ENCODE measurements around the gene PTH1R.

Gene PTH1R

DNA sequence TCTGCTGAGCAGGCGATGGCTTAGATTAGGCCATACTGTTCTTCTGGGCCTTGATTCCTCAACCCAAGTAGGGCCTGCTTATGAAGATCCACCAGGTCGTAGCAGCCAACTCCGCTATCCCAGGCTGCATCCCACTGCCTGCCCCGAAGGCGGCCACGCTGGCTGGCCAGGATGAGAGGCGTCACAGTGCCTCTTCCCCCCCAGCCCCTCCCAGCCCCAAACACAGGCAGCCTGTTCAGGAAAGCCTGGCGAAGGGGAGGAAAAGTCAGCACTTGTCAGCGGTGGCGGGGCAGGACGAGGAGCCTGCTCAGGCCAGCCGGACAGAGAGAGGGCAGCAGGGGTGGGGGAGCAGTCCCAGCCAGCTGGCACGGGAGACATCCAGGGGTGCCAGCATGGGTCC lies 11.2 kb downstream of the PTH1R start:
- Histone ChIP-seq H3K27me3 (ENCODE audit: control insufficient read depth in 1 of 2, insufficient read depth in 2 of 2, low read length in 2 of 2) (peaks cover 0 to 8% of the 10 kb centered on the region in 2 donors), H3K36me3 (ENCODE audit: insufficient read depth, low read length) (no peaks in the 10 kb centered on the region), H3K4me3 (ENCODE audit: low read depth in 1 of 2, low read length in 2 of 2) (no peak overlapping the region), H3K9me3 (ENCODE audit: low read length) (no peaks in the 10 kb centered on the region), H3K4me1 (ENCODE audit: insufficient read depth, low read length) (peaks cover 19% of the 10 kb centered on the region), H3K9ac (ENCODE audit: low read length) (no peak overlapping the region), H3K27ac (ENCODE audit: low read depth, low read length) (no peak overlapping the region)

DNA sequence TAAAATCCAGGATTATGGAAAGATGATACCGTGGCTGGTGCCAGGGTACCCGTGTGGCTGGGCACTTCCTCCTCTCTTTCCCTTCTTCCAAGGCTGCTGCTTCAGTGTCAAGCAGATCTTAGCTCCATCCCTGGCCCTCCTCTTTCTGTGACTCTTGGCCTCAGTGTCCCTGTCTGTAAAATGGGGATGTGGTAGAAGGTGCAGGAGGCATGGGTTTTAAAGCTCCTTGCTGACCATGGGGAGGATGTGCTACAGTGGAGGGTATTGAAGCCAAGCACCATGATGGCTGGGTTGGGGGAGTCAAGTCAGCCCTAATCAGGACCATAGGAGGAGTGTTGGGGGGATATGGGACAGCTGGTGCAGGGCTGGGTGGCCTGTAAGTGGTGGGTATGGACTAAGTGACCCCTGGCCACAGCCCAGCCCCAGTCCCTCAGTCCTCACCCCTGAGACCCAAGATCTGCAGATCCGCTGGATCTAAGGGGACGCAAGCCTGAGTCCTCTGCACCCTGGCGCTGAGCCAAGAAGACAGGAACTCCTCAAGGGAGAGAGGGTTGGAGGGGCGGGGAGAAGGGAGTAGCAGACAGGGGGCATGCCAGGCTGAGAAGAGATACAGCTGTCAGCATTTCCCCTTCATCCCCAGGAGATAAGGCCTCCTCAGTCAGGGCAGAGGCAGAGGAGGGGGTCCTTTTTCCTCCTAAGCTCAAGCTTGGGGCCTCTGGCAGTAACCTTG lies 12.0 kb downstream of the PTH1R start:
- Histone ChIP-seq H3K36me3 (ENCODE audit: insufficient read depth, low read length) (no peaks in the 10 kb centered on the region), H3K4me1 (ENCODE audit: insufficient read depth, low read length) (peaks cover 19% of the 10 kb centered on the region), H3K27me3 (ENCODE audit: control insufficient read depth in 1 of 2, insufficient read depth in 2 of 2, low read length in 2 of 2) (peaks cover 0 to under 1% of the 10 kb centered on the region in 2 donors), H3K27ac (ENCODE audit: low read depth, low read length) (no peak overlapping the region), H3K9ac (ENCODE audit: low read length) (no peak overlapping the region), H3K4me3 (ENCODE audit: low read depth in 1 of 2, low read length in 2 of 2) (no peak overlapping the region), H3K9me3 (ENCODE audit: low read length) (no peaks in the 10 kb centered on the region)

DNA sequence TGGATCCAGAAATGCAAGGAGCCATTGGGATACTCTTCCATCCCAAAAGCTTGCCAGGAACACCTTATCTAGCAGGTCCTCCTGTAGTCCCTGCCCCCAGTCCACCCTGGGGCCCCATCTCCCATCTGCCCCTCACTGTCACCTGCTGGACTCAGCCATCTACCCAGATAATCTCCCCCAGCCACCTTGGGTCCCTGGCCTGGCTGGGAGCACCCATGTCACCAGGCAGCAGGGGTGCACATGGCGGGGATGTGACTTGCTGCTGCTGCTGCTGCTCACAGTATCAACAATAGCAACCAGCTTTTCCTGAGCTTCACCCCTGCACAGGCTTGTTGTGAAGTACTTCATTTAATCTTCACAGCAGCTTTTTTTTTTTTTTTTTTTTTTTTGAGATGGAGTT lies 12.6 kb downstream of the PTH1R start:
- H3K27ac ChIP-seq (ENCODE audit: low read depth, low read length), result no peak overlapping the region

GRCh38 chr3:46891132-46891531 lies 13.6 kb downstream of the PTH1R start:
- Histone ChIP-seq H3K27me3 (ENCODE audit: control insufficient read depth in 1 of 2, insufficient read depth in 2 of 2, low read length in 2 of 2) (no peaks in the 10 kb centered on the region), H3K9me3 (ENCODE audit: low read length) (no peaks in the 10 kb centered on the region), H3K4me3 (ENCODE audit: low read depth in 1 of 2, low read length in 2 of 2) (no peak overlapping the region), H3K9ac (ENCODE audit: low read length) (no peak overlapping the region), H3K36me3 (ENCODE audit: insufficient read depth, low read length) (no peaks in the 10 kb centered on the region), H3K4me1 (ENCODE audit: insufficient read depth, low read length) (peaks cover 19% of the 10 kb centered on the region), H3K27ac (ENCODE audit: low read depth, low read length) (no peak overlapping the region)

More for the DNA sequence above, 12.6 kb downstream of the PTH1R start:
- no peaks in the 10 kb centered on the region for H3K27me3 ChIP-seq (ENCODE audit: control insufficient read depth in 1 of 2, insufficient read depth in 2 of 2, low read length in 2 of 2)
- H3K4me3 ChIP-seq (ENCODE audit: low read depth in 1 of 2, low read length in 2 of 2), result no peak overlapping the region
- H3K9me3 ChIP-seq (ENCODE audit: low read length), result no peaks in the 10 kb centered on the region
- no peak overlapping the region for H3K9ac ChIP-seq (ENCODE audit: low read length)
- H3K4me1 ChIP-seq (ENCODE audit: insufficient read depth, low read length), result peaks cover 19% of the 10 kb centered on the region
- no peaks in the 10 kb centered on the region for H3K36me3 ChIP-seq (ENCODE audit: insufficient read depth, low read length)

DNA sequence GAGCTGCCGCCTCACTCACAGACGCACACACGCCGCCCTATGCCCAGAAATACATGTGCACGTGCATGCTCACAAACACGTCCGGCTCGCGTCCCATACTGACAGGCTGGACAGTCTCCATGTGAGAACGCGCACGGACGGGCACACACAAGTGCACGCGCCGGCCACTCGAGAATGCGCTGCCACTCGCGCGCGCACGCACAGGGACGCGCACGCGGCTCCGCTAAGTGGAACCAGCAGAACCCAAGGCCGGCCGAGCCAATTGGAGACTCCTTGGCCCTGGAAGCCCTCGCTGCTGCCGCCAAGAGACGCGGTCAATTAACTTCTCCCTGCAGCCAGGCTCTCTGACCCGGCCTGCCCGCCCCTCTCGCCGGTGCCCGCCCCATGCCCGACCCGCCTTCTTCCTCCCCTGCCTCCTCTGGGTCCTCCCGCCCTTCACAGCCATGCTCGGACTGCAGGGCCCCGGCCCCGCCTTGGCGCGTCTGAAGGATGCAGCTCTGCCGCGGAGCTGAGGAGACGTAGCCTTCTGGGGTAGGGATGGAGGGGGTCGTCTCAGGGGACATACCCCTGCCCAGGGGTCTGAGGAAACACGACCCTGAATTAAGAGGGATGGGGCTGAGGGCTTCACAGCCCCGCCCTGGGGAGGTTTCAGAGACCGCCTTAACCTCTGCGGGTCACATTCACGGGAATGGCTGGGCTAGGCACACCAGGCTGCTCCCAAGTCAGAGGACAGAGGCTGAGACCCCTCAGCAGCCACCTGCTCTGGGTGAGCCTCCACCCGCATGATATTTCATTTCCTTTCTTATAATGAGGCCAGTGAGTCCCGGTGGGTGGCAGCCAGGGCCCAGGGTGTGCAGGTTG lies 15.0 kb downstream of the PTH1R start:
- Histone ChIP-seq H3K4me1 (ENCODE audit: insufficient read depth, low read length) (peaks cover 19% of the 10 kb centered on the region), H3K9ac (ENCODE audit: low read length) (no peak overlapping the region), H3K27me3 (ENCODE audit: control insufficient read depth in 1 of 2, insufficient read depth in 2 of 2, low read length in 2 of 2) (no peaks in the 10 kb centered on the region)

DNA sequence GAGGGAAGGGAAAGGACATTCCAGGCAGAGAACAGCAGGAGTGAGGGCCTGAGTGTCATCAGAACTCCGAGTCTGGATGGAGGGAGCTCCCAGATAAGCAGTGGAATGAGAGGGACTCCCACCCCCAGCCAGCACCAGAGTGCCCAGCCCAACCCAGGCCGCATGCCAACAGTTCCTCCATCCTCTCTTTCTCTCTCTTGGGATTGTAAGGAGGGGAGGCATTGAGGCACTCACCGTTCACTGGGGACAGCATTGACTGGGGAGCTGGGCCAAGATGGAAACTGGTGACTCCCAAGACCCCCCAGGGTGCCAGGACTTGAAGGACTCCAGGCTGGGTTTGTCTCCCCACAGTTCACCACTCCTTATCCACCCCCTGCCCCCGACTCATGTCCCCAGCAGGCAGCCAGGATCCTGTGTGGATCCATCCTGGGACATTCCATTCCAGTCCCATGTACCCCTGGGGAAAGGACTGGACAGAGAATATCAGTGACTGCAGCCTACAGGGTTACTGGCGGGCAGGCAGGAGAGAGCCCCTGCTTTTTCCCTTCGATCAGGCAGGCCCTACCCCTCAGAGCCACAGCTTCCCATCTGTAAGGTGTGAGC lies 15.7 kb downstream of the PTH1R start:
- H3K27ac ChIP-seq (ENCODE audit: low read depth, low read length), result no peak overlapping the region
- peaks cover 5 to 6% of the 10 kb centered on the region in 2 donors for H3K27me3 ChIP-seq (ENCODE audit: control insufficient read depth in 1 of 2, insufficient read depth in 2 of 2, low read length in 2 of 2)
- H3K9ac ChIP-seq (ENCODE audit: low read length), result no peak overlapping the region
- no peaks in the 10 kb centered on the region for H3K36me3 ChIP-seq (ENCODE audit: insufficient read depth, low read length)
- peaks cover 19% of the 10 kb centered on the region for H3K4me1 ChIP-seq (ENCODE audit: insufficient read depth, low read length)
- H3K9me3 ChIP-seq (ENCODE audit: low read length), result no peaks in the 10 kb centered on the region
- peak overlapping the region in 1 of 2 donors; percentile 53 for H3K4me3 ChIP-seq (ENCODE audit: low read depth in 1 of 2, low read length in 2 of 2)

More for the DNA sequence above, 15.0 kb downstream of the PTH1R start:
- Histone ChIP-seq H3K36me3 (ENCODE audit: insufficient read depth, low read length) (no peaks in the 10 kb centered on the region), H3K4me3 (ENCODE audit: low read depth in 1 of 2, low read length in 2 of 2) (peak overlapping the region; percentile 40 to 53), H3K27ac (ENCODE audit: low read depth, low read length) (no peak overlapping the region), H3K9me3 (ENCODE audit: low read length) (no peaks in the 10 kb centered on the region)

DNA sequence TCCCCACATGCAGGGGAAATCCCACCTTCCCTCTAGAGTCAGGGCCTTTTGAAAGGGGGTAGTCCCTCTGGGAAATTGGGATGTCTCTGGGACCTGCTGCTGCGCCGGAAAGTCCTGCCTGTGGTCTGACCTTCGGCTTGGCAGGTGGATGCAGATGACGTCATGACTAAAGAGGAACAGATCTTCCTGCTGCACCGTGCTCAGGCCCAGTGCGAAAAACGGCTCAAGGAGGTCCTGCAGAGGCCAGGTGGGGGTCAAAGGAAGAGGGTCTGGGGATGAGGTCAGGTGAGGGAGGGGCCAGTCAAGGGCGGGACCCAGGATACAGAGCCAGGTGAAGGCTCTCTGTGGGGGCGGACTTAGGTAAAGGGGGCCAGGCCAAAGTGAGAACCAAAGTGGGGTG lies 16.2 kb downstream of the PTH1R start:
- H3K4me3 ChIP-seq (ENCODE audit: low read depth in 1 of 2, low read length in 2 of 2), result no peak overlapping the region
- no peak overlapping the region for H3K27ac ChIP-seq (ENCODE audit: low read depth, low read length)
- H3K4me1 ChIP-seq (ENCODE audit: insufficient read depth, low read length), result peaks cover 19% of the 10 kb centered on the region

DNA sequence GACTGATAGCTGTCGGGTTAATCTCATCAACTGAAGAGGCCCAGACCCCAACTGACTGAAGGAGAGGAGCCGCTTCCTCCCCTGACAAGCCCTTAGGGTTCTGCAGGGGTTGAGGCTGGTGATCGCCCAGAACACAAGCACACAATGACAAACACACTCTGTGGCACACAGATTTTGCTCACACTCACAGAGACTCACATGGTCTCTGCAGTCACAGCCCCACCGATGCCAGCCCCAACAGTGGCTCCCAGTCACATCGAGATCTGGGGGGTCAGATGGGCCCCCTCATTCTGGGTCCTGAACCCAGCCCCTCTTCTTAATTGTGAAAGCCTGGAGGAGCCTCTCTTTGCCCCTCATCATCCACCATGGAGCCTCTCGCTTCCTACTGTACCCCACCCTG lies 16.7 kb downstream of the PTH1R start:
- Histone ChIP-seq H3K27me3 (ENCODE audit: control insufficient read depth in 1 of 2, insufficient read depth in 2 of 2, low read length in 2 of 2) (peaks cover 11 to 16% of the 10 kb centered on the region in 2 donors), H3K9me3 (ENCODE audit: low read length) (no peaks in the 10 kb centered on the region), H3K27ac (ENCODE audit: low read depth, low read length) (no peak overlapping the region), H3K9ac (ENCODE audit: low read length) (no peak overlapping the region), H3K36me3 (ENCODE audit: insufficient read depth, low read length) (no peaks in the 10 kb centered on the region), H3K4me3 (ENCODE audit: low read depth in 1 of 2, low read length in 2 of 2) (no peak overlapping the region), H3K4me1 (ENCODE audit: insufficient read depth, low read length) (peaks cover 19% of the 10 kb centered on the region)

More for the DNA sequence above, 16.2 kb downstream of the PTH1R start:
- H3K36me3 ChIP-seq (ENCODE audit: insufficient read depth, low read length), result no peaks in the 10 kb centered on the region
- no peaks in the 10 kb centered on the region for H3K9me3 ChIP-seq (ENCODE audit: low read length)
- H3K9ac ChIP-seq (ENCODE audit: low read length), result no peak overlapping the region
- H3K27me3 ChIP-seq (ENCODE audit: control insufficient read depth in 1 of 2, insufficient read depth in 2 of 2, low read length in 2 of 2), result peaks cover 8 to 11% of the 10 kb centered on the region in 2 donors

GRCh38 chr3:46895204-46895660 lies 17.7 kb downstream of the PTH1R start:
- Histone ChIP-seq H3K9me3 (ENCODE audit: low read length) (no peaks in the 10 kb centered on the region), H3K27me3 (ENCODE audit: control insufficient read depth in 1 of 2, insufficient read depth in 2 of 2, low read length in 2 of 2) (peaks cover 12 to 23% of the 10 kb centered on the region in 2 donors), H3K36me3 (ENCODE audit: insufficient read depth, low read length) (no peaks in the 10 kb centered on the region), H3K4me1 (ENCODE audit: insufficient read depth, low read length) (peaks cover 19% of the 10 kb centered on the region), H3K27ac (ENCODE audit: low read depth, low read length) (no peak overlapping the region), H3K9ac (ENCODE audit: low read length) (no peak overlapping the region), H3K4me3 (ENCODE audit: low read depth in 1 of 2, low read length in 2 of 2) (no peak overlapping the region)

DNA sequence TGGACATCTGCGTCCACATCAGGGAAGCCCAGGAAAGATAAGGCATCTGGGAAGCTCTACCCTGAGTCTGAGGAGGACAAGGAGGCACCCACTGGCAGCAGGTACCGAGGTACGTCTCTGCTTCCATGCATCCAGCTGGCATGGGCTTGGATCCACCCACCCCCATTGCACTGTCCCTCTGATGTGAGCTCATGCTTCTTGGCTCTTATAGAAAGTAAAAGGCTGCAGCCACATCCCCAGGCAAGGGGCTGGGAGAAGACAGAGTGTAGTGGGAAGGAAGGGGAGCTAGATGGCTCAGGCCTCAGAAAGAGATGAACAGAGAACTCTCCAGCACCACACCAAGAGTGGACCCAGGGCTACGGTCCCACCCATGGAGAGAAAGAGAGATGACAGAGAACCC lies 18.2 kb downstream of the PTH1R start:
- Histone ChIP-seq H3K9ac (ENCODE audit: low read length) (no peak overlapping the region), H3K27me3 (ENCODE audit: control insufficient read depth in 1 of 2, insufficient read depth in 2 of 2, low read length in 2 of 2) (peaks cover 12 to 23% of the 10 kb centered on the region in 2 donors)

DNA sequence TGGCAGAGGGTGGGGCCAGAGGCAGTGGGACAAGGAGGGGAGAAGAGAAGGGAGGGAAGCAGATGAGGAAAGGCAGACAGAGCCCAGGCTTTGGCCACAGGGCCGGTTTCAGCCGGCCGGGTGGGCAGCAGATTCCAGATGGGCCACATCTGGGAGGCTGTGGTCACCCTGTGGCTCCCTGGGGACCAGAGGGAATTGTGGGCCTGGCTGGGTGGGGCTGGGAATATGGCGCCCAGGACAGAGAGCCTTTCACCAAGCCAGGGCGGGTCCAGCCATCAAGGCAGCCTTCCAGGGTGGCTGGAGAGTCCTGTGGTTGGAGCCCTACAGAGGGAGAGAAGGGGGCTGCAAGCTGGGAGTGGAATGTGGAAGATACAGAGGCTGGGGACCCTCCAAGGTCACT lies 18.9 kb downstream of the PTH1R start:
- Histone ChIP-seq H3K36me3 (ENCODE audit: insufficient read depth, low read length) (no peaks in the 10 kb centered on the region), H3K4me3 (ENCODE audit: low read depth in 1 of 2, low read length in 2 of 2) (no peak overlapping the region), H3K9ac (ENCODE audit: low read length) (no peak overlapping the region), H3K9me3 (ENCODE audit: low read length) (no peaks in the 10 kb centered on the region), H3K27ac (ENCODE audit: low read depth, low read length) (no peak overlapping the region), H3K4me1 (ENCODE audit: insufficient read depth, low read length) (peaks cover 19% of the 10 kb centered on the region), H3K27me3 (ENCODE audit: control insufficient read depth in 1 of 2, insufficient read depth in 2 of 2, low read length in 2 of 2) (peaks cover 12 to 23% of the 10 kb centered on the region in 2 donors)

More for the DNA sequence above, 18.2 kb downstream of the PTH1R start:
- Histone ChIP-seq H3K4me1 (ENCODE audit: insufficient read depth, low read length) (peaks cover 19% of the 10 kb centered on the region), H3K36me3 (ENCODE audit: insufficient read depth, low read length) (no peaks in the 10 kb centered on the region), H3K4me3 (ENCODE audit: low read depth in 1 of 2, low read length in 2 of 2) (no peak overlapping the region), H3K27ac (ENCODE audit: low read depth, low read length) (no peak overlapping the region), H3K9me3 (ENCODE audit: low read length) (no peaks in the 10 kb centered on the region)

Measured in muscle layer of colon (tissue), 2 donors.